ENCODE results near the gene MCOLN3. TPM values are rescaled to one million over a fixed set of nuclear protein-coding genes. Genes with fewer than 3 reads are reported as not detected.

The MCOLN3 gene
- total and polyA plus RNA-seq, 9 of the 15 experiments (the other 6 are each of a cell fraction or from before 2014, with no cell fraction given), result 0.04 to 0.05 TPM; not detected in 7

DNA sequence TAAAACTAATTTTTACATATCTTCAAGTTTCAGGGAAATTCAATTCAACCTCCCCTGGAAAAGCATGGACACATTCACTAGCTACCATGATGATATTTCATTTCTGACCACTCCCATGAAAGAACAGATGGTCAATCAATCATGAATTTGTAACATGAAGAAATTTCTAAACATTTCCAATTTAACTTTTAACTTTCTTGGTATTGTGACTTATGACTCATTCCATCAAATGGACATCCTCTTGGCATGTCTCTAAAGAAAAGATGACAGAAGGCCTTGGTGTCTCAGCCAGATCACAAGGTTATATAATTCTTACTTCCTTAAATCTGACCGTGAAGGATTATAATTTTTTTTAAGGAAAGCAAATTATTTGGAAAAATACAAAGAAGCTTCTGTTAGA, 10.5 kb upstream of the MCOLN3 start:
- H3K79me2 ChIP-seq (ENCODE audit: control insufficient read depth, insufficient read depth, low read length), result no peaks in the 10 kb centered on the region
- in situ Hi-C loops (cut with MboI), result no loop called here
- no peak overlapping the region for H3K4me2 ChIP-seq (ENCODE audit: insufficient read depth, low read length)
- no peak overlapping the region for H3K9ac ChIP-seq (ENCODE audit: insufficient read depth in 1 of 2, low read depth in 2 of 2, low read length in 2 of 2)
- no peaks in the 10 kb centered on the region for H3K9me1 ChIP-seq (ENCODE audit: control insufficient read depth, insufficient read depth, low read length)
- DNase-seq (ENCODE audit: extremely low read depth in 1 of 4, low spot score in 3 of 4), result no peak
- no peak overlapping the region for H3K27ac ChIP-seq (ENCODE audit: extremely low read depth, low read depth, low read length)
- H3K36me3 ChIP-seq (ENCODE audit: control insufficient read depth, insufficient read depth, low read length), result no peaks in the 10 kb centered on the region
- TF ChIP-seq ZC3H11A (IDR thresholded peaks at IDR 0.05; ENCODE audit: low read depth, low read length), result no peak
- TF ChIP-seq MCM3 (IDR thresholded peaks at IDR 0.05), result no peak
- TF ChIP-seq, protein P1, sequence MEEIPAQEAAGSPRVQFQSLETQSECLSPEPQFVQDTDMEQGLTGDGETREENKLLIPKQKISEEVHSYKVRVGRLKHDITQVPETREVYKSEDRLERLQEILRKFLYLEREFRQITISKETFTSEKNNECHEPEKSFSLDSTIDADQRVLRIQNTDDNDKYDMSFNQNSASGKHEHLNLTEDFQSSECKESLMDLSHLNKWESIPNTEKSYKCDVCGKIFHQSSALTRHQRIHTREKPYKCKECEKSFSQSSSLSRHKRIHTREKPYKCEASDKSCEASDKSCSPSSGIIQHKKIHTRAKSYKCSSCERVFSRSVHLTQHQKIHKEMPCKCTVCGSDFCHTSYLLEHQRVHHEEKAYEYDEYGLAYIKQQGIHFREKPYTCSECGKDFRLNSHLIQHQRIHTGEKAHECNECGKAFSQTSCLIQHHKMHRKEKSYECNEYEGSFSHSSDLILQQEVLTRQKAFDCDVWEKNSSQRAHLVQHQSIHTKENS (CRISPR knock-in tag; IDR thresholded peaks at IDR 0.05), result no peak
- TF ChIP-seq ILK (tag; IDR thresholded peaks at IDR 0.05; ENCODE audit: borderline replicate concordance, low read depth), result no peak
- TF ChIP-seq DMBX1 (CRISPR knock-in tag; IDR thresholded peaks at IDR 0.05; ENCODE audit: borderline replicate concordance), result no peak
- TF ChIP-seq HLTF (IDR thresholded peaks at IDR 0.05), result no peak
- no peak for TF ChIP-seq CEBPB (tag; IDR thresholded peaks at IDR 0.05)
- TF ChIP-seq GMEB1 (CRISPR knock-in tag; IDR thresholded peaks at IDR 0.05), result no peak
- TF ChIP-seq BRF1 (IDR thresholded peaks at IDR 0.05; ENCODE audit: borderline replicate concordance, extremely low read depth, insufficient read length), result no peak
- no peak for TF ChIP-seq U2AF1 (optimal IDR thresholded peaks at IDR 0.05; ENCODE audit: low read depth, low read length)
- no peak for TF ChIP-seq IFI16 (CRISPR knock-in tag; IDR thresholded peaks at IDR 0.05)
- TF ChIP-seq HMG20B (CRISPR knock-in tag; IDR thresholded peaks at IDR 0.05), result no peak
- TF ChIP-seq ZNF764 (CRISPR knock-in tag; IDR thresholded peaks at IDR 0.05; ENCODE audit: low read depth), result no peak
- no peak for TF ChIP-seq BCOR (IDR thresholded peaks at IDR 0.05)
- BruUV-seq (replicated peaks), result no TSS peak
- no peaks in the 10 kb centered on the region; a peak in 1 of 5 replicates for H3K4me1 ChIP-seq (replicated peaks in 1 of 2; ENCODE audit: control insufficient read depth in 2 of 2, insufficient read depth in 2 of 2, low read length in 2 of 2)
- ChIA-PET POLR2A (interaction anchor here (0.7 kb wide), 1 partner anchor 24 kb away, joined by 3 read pairs; no protein-coding TSS in a partner anchor), CTCF (ENCODE audit: low intra/inter-chr PET ratio) (no interaction called here)
- intact Hi-C loops (cut with micrococcal nuclease), result no loop called here
- FAIRE-seq, result no peak
- H3K4me3 ChIP-seq, result no peak overlapping the region
- peaks cover 0 to 2% of the 10 kb centered on the region in 2 experiments; a peak in 1 of 5 replicates for H3K27me3 ChIP-seq (ENCODE audit: control insufficient read depth in 2 of 2, insufficient read depth in 2 of 2, low read length in 2 of 2)
- no peak overlapping the region for H2AFZ ChIP-seq (ENCODE audit: low read depth, low read length)
- H3K9me3 ChIP-seq (replicated peaks; ENCODE audit: control insufficient read depth, insufficient read depth, low read depth, low read length), result no peaks in the 10 kb centered on the region
- H4K20me1 ChIP-seq (replicated peaks; ENCODE audit: control insufficient read depth, insufficient read depth, low read length), result no peaks in the 10 kb centered on the region
- 0% methylated on average over 1 of the region's 1 CpG for WGBS (ENCODE audit: insufficient coverage, low coverage, missing lambda C conversion rate)
- ATAC-seq, result no peak
